ENCODE data around the gene LRCH2. TPM values are rescaled to one million over a fixed set of nuclear protein-coding genes. Genes with fewer than 3 reads are reported as not detected.

The LRCH2 gene
- total RNA-seq, 4 donors from 2014 or later: 9.8 to 15.9 (median 10.7) TPM

- Histone ChIP-seq H3K4me1 (no peaks in the 10 kb centered on the region), H3K27me3 (no peaks in the 10 kb centered on the region), H3K36me3 (no peaks in the 10 kb centered on the region), H3K9me3 (no peaks in the 10 kb centered on the region), H3K4me3 (no peak overlapping the region), H3K27ac (replicated peaks in 1 of 4) (no peak overlapping the region)
- no peak for DNase-seq (ENCODE audit: extremely low spot score)
- 83% methylated on average over 2 of the region's 2 CpGs for WGBS
- intact Hi-C loops (cut with DNase I): no loop called here
- TF ChIP-seq POLR2A (IDR thresholded peaks at IDR 0.05; ENCODE audit: low read depth): no peak
- no peak for TF ChIP-seq POLR2AphosphoS5 (IDR thresholded peaks at IDR 0.05)
- no peak for TF ChIP-seq CTCF (IDR thresholded peaks at IDR 0.05)
- no peak for TF ChIP-seq EP300 (IDR thresholded peaks at IDR 0.05)
These were observed 30.1 kb upstream of the LRCH2 start for GRCh38 chrX:115264009-115264408.

DNA sequence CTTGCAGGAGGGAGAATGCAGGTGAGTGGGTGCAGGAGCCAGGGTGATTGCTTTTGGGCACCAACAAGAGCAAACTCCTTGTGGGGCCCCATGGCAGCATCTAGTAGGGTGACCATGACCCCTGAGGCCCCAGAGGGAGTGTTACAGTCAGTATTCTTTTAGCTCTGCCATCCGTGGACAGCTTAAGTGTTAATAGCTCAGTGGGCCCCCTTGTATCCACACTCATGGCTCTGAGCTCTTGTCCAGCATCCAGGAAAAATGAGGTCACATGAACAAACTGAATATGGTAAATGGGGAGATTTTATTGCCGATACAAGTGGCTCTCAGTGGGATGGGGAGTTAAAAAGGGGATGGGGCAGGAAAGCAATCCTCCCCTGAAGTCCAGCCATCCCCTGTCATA lies 27.3 kb upstream of the LRCH2 start:
- intact Hi-C loops (cut with DNase I): no loop called here
- Histone ChIP-seq H3K4me3 (no peak overlapping the region), H3K27ac (replicated peaks in 1 of 4) (no peak overlapping the region), H3K4me1 (no peaks in the 10 kb centered on the region), H3K36me3 (no peaks in the 10 kb centered on the region), H3K9me3 (no peaks in the 10 kb centered on the region), H3K27me3 (no peaks in the 10 kb centered on the region)
- TF ChIP-seq EP300 (IDR thresholded peaks at IDR 0.05) (no peak), CTCF (IDR thresholded peaks at IDR 0.05) (no peak), POLR2AphosphoS5 (IDR thresholded peaks at IDR 0.05) (no peak), POLR2A (IDR thresholded peaks at IDR 0.05; ENCODE audit: low read depth) (no peak)
- 62% methylated on average over 2 of the region's 2 CpGs for whole genome bisulfite sequencing
- no peak for DNase-seq (ENCODE audit: extremely low spot score)

- intact Hi-C loops (cut with DNase I): no loop called here
- no peaks in the 10 kb centered on the region for H3K4me1 ChIP-seq
- no peak overlapping the region for H3K27ac ChIP-seq (replicated peaks in 1 of 4)
- 86% methylated on average over 3 of the region's 3 CpGs for WGBS
- DNase-seq (ENCODE audit: extremely low spot score): no peak
- H3K9me3 ChIP-seq: no peaks in the 10 kb centered on the region
- no peaks in the 10 kb centered on the region for H3K36me3 ChIP-seq
- H3K4me3 ChIP-seq: no peak overlapping the region
- no peaks in the 10 kb centered on the region for H3K27me3 ChIP-seq
- TF ChIP-seq POLR2A (IDR thresholded peaks at IDR 0.05; ENCODE audit: low read depth): no peak
- no peak for TF ChIP-seq POLR2AphosphoS5 (IDR thresholded peaks at IDR 0.05)
- no peak for TF ChIP-seq EP300 (IDR thresholded peaks at IDR 0.05)
- no peak for TF ChIP-seq CTCF (IDR thresholded peaks at IDR 0.05)
These were observed 26.4 kb upstream of the LRCH2 start for GRCh38 chrX:115260330-115260729.

DNA sequence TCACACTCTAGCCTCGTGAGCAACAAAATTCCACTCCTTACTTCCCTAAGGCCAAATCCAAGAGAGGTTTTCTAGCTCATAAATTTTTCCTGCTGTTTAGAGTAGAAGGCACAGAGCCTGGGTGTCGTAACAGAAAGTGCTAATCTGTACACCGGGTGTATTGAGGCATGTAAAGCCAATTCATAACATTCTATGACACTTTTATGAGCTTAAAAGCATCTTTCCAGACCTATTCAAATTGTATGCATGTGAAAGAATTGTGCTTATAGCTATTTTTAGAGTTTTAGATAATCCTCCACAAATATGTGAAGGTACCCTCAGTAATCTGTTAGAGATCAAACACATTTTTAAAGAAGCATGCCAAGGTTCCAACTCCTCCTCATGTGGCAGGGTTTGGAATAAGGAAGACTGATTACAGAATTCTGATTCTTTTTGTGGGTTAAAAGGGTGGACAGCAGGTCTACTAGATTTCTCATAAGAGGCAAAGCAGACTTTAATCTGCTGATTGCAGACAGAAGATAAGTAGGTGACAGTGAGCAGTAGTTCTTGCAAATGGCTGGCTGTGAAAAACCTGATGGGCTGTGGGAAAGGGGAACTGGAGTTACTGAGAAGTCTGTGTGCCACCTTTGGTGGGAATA lies 25.5 kb upstream of the LRCH2 start:
- 71% methylated on average over 3 of the region's 3 CpGs for WGBS
- H3K4me1 ChIP-seq: no peaks in the 10 kb centered on the region
- intact Hi-C loops (cut with DNase I): no loop called here
- no peaks in the 10 kb centered on the region for H3K36me3 ChIP-seq
- H3K27me3 ChIP-seq: no peaks in the 10 kb centered on the region
- no peaks in the 10 kb centered on the region for H3K9me3 ChIP-seq
- no peak for DNase-seq (ENCODE audit: extremely low spot score)
- no peak for TF ChIP-seq CTCF (IDR thresholded peaks at IDR 0.05)
- TF ChIP-seq POLR2A (IDR thresholded peaks at IDR 0.05; ENCODE audit: low read depth): no peak
- TF ChIP-seq POLR2AphosphoS5 (IDR thresholded peaks at IDR 0.05): no peak
- TF ChIP-seq EP300 (IDR thresholded peaks at IDR 0.05): no peak
- no peak overlapping the region for H3K27ac ChIP-seq (replicated peaks in 1 of 4)
- no peak overlapping the region for H3K4me3 ChIP-seq

GRCh38 chrX:115257711-115258110 lies 23.8 kb upstream of the LRCH2 start:
- Histone ChIP-seq H3K27me3 (no peaks in the 10 kb centered on the region), H3K4me1 (no peaks in the 10 kb centered on the region), H3K9me3 (no peaks in the 10 kb centered on the region), H3K36me3 (no peaks in the 10 kb centered on the region), H3K4me3 (no peak overlapping the region), H3K27ac (replicated peaks in 1 of 4) (no peak overlapping the region)
- TF ChIP-seq CTCF (IDR thresholded peaks at IDR 0.05) (no peak), EP300 (IDR thresholded peaks at IDR 0.05) (no peak), POLR2A (IDR thresholded peaks at IDR 0.05; ENCODE audit: low read depth) (no peak), POLR2AphosphoS5 (IDR thresholded peaks at IDR 0.05) (no peak)
- intact Hi-C loops (cut with DNase I): no loop called here
- no peak for DNase-seq (ENCODE audit: extremely low spot score)

Measured in esophagus muscularis mucosa (tissue), 4 donors.